H1 (cell line): ENCODE data around the gene TEF. TPM values are rescaled to one million over a fixed set of nuclear protein-coding genes. Genes with fewer than 3 reads are reported as not detected.

ENCODE experiments used
- CTCF ChIA-PET: fragments of 300-600 bp; sonication (Branson Sonifier 250); formaldehyde crosslinking; loops from one replicate; lab custom pipeline; 2021; ENCODE audit not compliant: partially characterized antibody; lab: Charles Lee
- POLR2A ChIA-PET: fragments of 300-600 bp; sonication (Branson Sonifier 250); formaldehyde crosslinking; loops from one replicate; lab custom pipeline; 2021; ENCODE audit warnings: inconsistent platforms; ENCODE audit not compliant: partially characterized antibody; lab: Charles Lee
- DNase-seq, 2 experiments: peaks; one replicate each; pipeline versions ENCODE4 v3.0.0 to v3.0.0-alpha.2; 2010 to 2022; ENCODE audit warnings: low spot score in 2 of 2, low read depth in 1 of 2, mixed read lengths in 1 of 2
- FAIRE-seq: peaks from 2 replicates; lab custom pipeline; 2011; peaks lifted over from hg19 to GRCh38; lab: Jason Lieb, UNC
- H2AFZ ChIP-seq: 2 replicates; pipeline ENCODE4 v1.8.1; 2012; ENCODE audit warnings: low read length, inconsistent platforms
- H2AK5ac ChIP-seq: 2 replicates; pipeline ENCODE4 v1.6.1; 2013; ENCODE audit warnings: low read depth, low read length
- H2BK120ac ChIP-seq: replicated peaks from 2 replicates; pipeline ENCODE3; 2013; ENCODE audit warnings: low read depth, low read length, inconsistent platforms
- H2BK12ac ChIP-seq: 2 replicates; pipeline ENCODE4 v1.6.1; 2013; ENCODE audit warnings: low read depth, low read length
- H2BK15ac ChIP-seq: 2 replicates; pipeline ENCODE4 v1.6.1; 2013; ENCODE audit warnings: low read length
- H2BK20ac ChIP-seq: 2 replicates; pipeline ENCODE4 v1.6.1; 2013; ENCODE audit warnings: low read length
- H2BK5ac ChIP-seq: 2 replicates; pipeline ENCODE4 v1.6.1; 2013; ENCODE audit warnings: low read depth, low read length
- H3K14ac ChIP-seq: 2 replicates; pipeline ENCODE4 v1.6.1; 2013; ENCODE audit warnings: inconsistent platforms; ENCODE audit not compliant: insufficient read length
- H3K18ac ChIP-seq: 2 replicates; pipeline ENCODE4 v1.6.1; 2013; ENCODE audit warnings: low read length; ENCODE audit errors: extremely low read depth
- H3K23ac ChIP-seq: 2 replicates; pipeline ENCODE4 v1.6.1; 2013; ENCODE audit warnings: inconsistent platforms; ENCODE audit not compliant: insufficient read length
- H3K23me2 ChIP-seq: 2 replicates; pipeline ENCODE4 v1.6.1; 2013; ENCODE audit warnings: low read depth, low read length
- H3K27ac ChIP-seq: 2 replicates; pipeline ENCODE4 v1.6.1; 2011; ENCODE audit warnings: low read depth, low read length, inconsistent platforms
- H3K27me3 ChIP-seq, 4 experiments: replicated peaks in 1 of 4; 1 replicate in 1 of 4; 2 replicates in 3 of 4; pipeline versions ENCODE4 v1.6.1 to v1.8.1; 2011 to 2013; ENCODE audit warnings: low read length in 3 of 4, mild to moderate bottlenecking in 3 of 4, inconsistent platforms in 2 of 4, mixed read lengths in 2 of 4, moderate library complexity in 1 of 4; ENCODE audit not compliant: control insufficient read depth in 3 of 4, insufficient read depth in 3 of 4; ENCODE audit errors: extremely low read depth in 1 of 4
- H3K36me3 ChIP-seq, 4 experiments: 2 replicates each; pipeline versions ENCODE4 v1.6.1 to v1.8.1; 2011 to 2013; ENCODE audit warnings: mild to moderate bottlenecking in 4 of 4, low read length in 3 of 4, moderate library complexity in 2 of 4, control low read depth in 1 of 4, inconsistent platforms in 1 of 4; ENCODE audit not compliant: insufficient read depth in 4 of 4, control insufficient read depth in 2 of 4
- H3K4ac ChIP-seq: replicated peaks from 2 replicates; pipeline ENCODE3; 2013; ENCODE audit warnings: low read length, low read depth, mixed read lengths, inconsistent platforms; ENCODE audit not compliant: insufficient read length
- H3K4me1 ChIP-seq, 4 experiments: replicated peaks in 1 of 4; 1 replicate in 1 of 4; 2 replicates in 3 of 4; pipeline versions ENCODE4 v1.6.1 to v1.8.1; 2011 to 2013; ENCODE audit warnings: low read length in 3 of 4, inconsistent platforms in 2 of 4, mixed read lengths in 1 of 4; ENCODE audit not compliant: insufficient read depth in 4 of 4, control insufficient read depth in 3 of 4
- H3K4me2 ChIP-seq, 2 experiments: 2 replicates each; pipeline versions ENCODE4 v1.6.1 to v1.8.1; 2011 to 2013; ENCODE audit warnings: low read depth in 2 of 2, low read length in 2 of 2, control low read depth in 1 of 2, inconsistent platforms in 1 of 2, mild to moderate bottlenecking in 1 of 2; ENCODE audit not compliant: insufficient read depth in 1 of 2
- H3K4me3 ChIP-seq, 4 experiments: fragments of 200-600, 300-600 bp in 1 of 4; sonication (generic), shearing (Covaris generic), sonication (Bioruptor Twin) in 1 of 4; 2 replicates each; pipeline versions ENCODE4 v1.5.1 to v1.8.1; 2011 to 2016; ENCODE audit warnings: low read length in 4 of 4, low read depth in 3 of 4, control low read depth in 2 of 4, inconsistent platforms in 2 of 4, mild to moderate bottlenecking in 2 of 4, mixed read lengths in 1 of 4, moderate library complexity in 1 of 4; ENCODE audit not compliant: insufficient read depth in 2 of 4; ENCODE audit errors: extremely low read depth in 1 of 4
- H3K56ac ChIP-seq: replicated peaks from 2 replicates; pipeline ENCODE3; 2013; ENCODE audit warnings: low read depth, mild to moderate bottlenecking, mixed read lengths, low read length, inconsistent platforms; ENCODE audit not compliant: insufficient read length
- H3K79me1 ChIP-seq: 2 replicates; pipeline ENCODE4 v1.6.1; 2013; ENCODE audit warnings: low read depth, low read length, control low read depth
- H3K79me2 ChIP-seq, 2 experiments: 2 replicates each; pipeline versions ENCODE4 v1.6.1 to v1.8.1; 2012 to 2013; ENCODE audit warnings: low read length in 2 of 2, mild to moderate bottlenecking in 2 of 2, inconsistent platforms in 1 of 2; ENCODE audit not compliant: insufficient read depth in 2 of 2, control insufficient read depth in 1 of 2
- H3K9ac ChIP-seq, 4 experiments: replicated peaks in 1 of 4; 1 replicate in 1 of 4; 2 replicates in 3 of 4; pipeline versions ENCODE4 v1.6.1 to v1.8.1; 2011 to 2013; ENCODE audit warnings: low read depth in 3 of 4, low read length in 3 of 4, control low read depth in 2 of 4, mild to moderate bottlenecking in 2 of 4, moderate library complexity in 2 of 4, inconsistent platforms in 1 of 4; ENCODE audit errors: extremely low read depth in 1 of 4
- H3K9me3 ChIP-seq, 2 experiments: 2 replicates each; pipeline versions ENCODE4 v1.6.1 to v1.8.1; 2012 to 2013; ENCODE audit warnings: mild to moderate bottlenecking in 2 of 2, moderate library complexity in 2 of 2, control low read depth in 1 of 2, inconsistent platforms in 1 of 2, low read depth in 1 of 2, low read length in 1 of 2, mixed read lengths in 1 of 2; ENCODE audit not compliant: insufficient read depth in 2 of 2
- H4K20me1 ChIP-seq, 2 experiments: replicated peaks in 1 of 2; 2 replicates each; pipeline versions ENCODE3 to v1.8.1; 2011 to 2013; ENCODE audit warnings: inconsistent platforms in 2 of 2, low read length in 2 of 2, mild to moderate bottlenecking in 1 of 2; ENCODE audit not compliant: insufficient read depth in 2 of 2, control insufficient read depth in 1 of 2
- H4K5ac ChIP-seq: 2 replicates; pipeline ENCODE4 v1.6.1; 2013; ENCODE audit warnings: low read length, low read depth, mixed read lengths, inconsistent platforms; ENCODE audit not compliant: insufficient read length
- H4K8ac ChIP-seq: 2 replicates; pipeline ENCODE4 v1.8.0; 2013; ENCODE audit warnings: mild to moderate bottlenecking, moderate library complexity, low read length, inconsistent platforms; ENCODE audit not compliant: insufficient read depth; ENCODE audit errors: extremely low read depth
- H4K91ac ChIP-seq: replicated peaks from 2 replicates; pipeline ENCODE3; 2013; ENCODE audit warnings: low read length, mixed read lengths, inconsistent platforms; ENCODE audit not compliant: insufficient read length
- BCL11A ChIP-seq, 2 experiments: IDR thresholded peaks; one replicate each; pipeline ENCODE4 v1.6.1; 2011; ENCODE audit warnings: low read depth in 2 of 2, low read length in 2 of 2, mild to moderate bottlenecking in 2 of 2
- PHF8 ChIP-seq: fragments of 200-600 bp; sonication (generic); conservative IDR thresholded peaks from 2 replicates; pipeline ENCODE4 v1.7.1; 2012; ENCODE audit warnings: low read depth, mild to moderate bottlenecking, inconsistent platforms, low read length, moderate library complexity
- SIRT6 ChIP-seq: IDR thresholded peaks from one replicate; pipeline ENCODE4 v1.7.1; 2012; ENCODE audit warnings: low read length, inconsistent platforms
- USF2 ChIP-seq: IDR thresholded peaks from 2 replicates; pipeline ENCODE4 v1.6.1; 2011; ENCODE audit warnings: low read length, improper control_type of control experiment
- polyA plus RNA-seq, 7 experiments: library from polyadenylated mRNA; depleted of rRNA in 3 of 7; stranded (reverse) in 5 of 7; unstranded in 2 of 7; fragments of >200 nt in 5 of 7; fragments of 200-250 nt in 2 of 7; gene quantifications; 1 replicate in 5 of 7; 2 replicates in 1 of 7; 4 replicates in 1 of 7; pipeline versions ENCODE4 v1.2.1 to v1.2.3, GENCODE V29; 2011 to 2013; ENCODE audit warnings: missing spikeins in 2 of 7, mixed read lengths in 2 of 7
- total RNA-seq: library from RNA; stranded (reverse); fragmentation: NEBNext Ultra II Directional; extraction: Animal tissue kit (Norgen Biotek cat#: 25700); gene quantifications from 2 replicates; pipeline ENCODE4 v1.2.1, GENCODE V29; 2021
- TF ChIP-seq, protein P1 (sequence below): IDR thresholded peaks from 2 replicates; pipeline ENCODE4 v1.6.1; 2012; ENCODE audit warnings: low read length, inconsistent platforms

Gene TEF
- total and polyA plus RNA-seq, 2 of the 8 experiments (the other 6 are each of a cell fraction or from before 2014, with no cell fraction given), result 7.4 to 9.0 TPM

- no peaks in the 10 kb centered on the region for H3K36me3 ChIP-seq
- H4K5ac ChIP-seq, result no peak overlapping the region
- H2AFZ ChIP-seq, result no peak overlapping the region
- H3K23ac ChIP-seq, result no peak overlapping the region
- no peak overlapping the region for H2BK20ac ChIP-seq
- no peaks in the 10 kb centered on the region for H3K79me2 ChIP-seq
- no peak overlapping the region for H3K4ac ChIP-seq
- H3K56ac ChIP-seq, result no peak overlapping the region
- TF ChIP-seq BCL11A (IDR thresholded peaks at IDR 0.05; ENCODE audit: low read depth in 2 of 2, low read length in 2 of 2), result no peak
- TF ChIP-seq SIRT6, result no peak
- TF ChIP-seq PHF8, result no peak
- TF ChIP-seq, protein P1, sequence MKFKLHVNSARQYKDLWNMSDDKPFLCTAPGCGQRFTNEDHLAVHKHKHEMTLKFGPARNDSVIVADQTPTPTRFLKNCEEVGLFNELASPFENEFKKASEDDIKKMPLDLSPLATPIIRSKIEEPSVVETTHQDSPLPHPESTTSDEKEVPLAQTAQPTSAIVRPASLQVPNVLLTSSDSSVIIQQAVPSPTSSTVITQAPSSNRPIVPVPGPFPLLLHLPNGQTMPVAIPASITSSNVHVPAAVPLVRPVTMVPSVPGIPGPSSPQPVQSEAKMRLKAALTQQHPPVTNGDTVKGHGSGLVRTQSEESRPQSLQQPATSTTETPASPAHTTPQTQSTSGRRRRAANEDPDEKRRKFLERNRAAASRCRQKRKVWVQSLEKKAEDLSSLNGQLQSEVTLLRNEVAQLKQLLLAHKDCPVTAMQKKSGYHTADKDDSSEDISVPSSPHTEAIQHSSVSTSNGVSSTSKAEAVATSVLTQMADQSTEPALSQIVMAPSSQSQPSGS, result no peak
- no peak for TF ChIP-seq USF2
- H4K8ac ChIP-seq, result no peak overlapping the region
- no peak overlapping the region for H3K9ac ChIP-seq
- H2BK5ac ChIP-seq, result no peak overlapping the region
- H3K4me1 ChIP-seq, result peaks cover 0 to 4% (median 0%) of the 10 kb centered on the region in 4 experiments; a peak in 3 of 7 replicates
- no peaks in the 10 kb centered on the region for H3K9me3 ChIP-seq
- no peaks in the 10 kb centered on the region for H3K23me2 ChIP-seq
- H2BK12ac ChIP-seq, result no peak overlapping the region
- no peak overlapping the region for H2AK5ac ChIP-seq
- no peaks in the 10 kb centered on the region for H3K79me1 ChIP-seq
- FAIRE-seq (no peak), DNase-seq (no peak)
- CTCF ChIA-PET, result interaction anchor here (0.6 to 15.8 kb wide), 7 partner anchors 16 to 191 kb away, joined by 3 to 269 read pairs (median 4); no protein-coding TSS in a partner anchor
- no peak overlapping the region for H3K4me2 ChIP-seq
- H3K18ac ChIP-seq, result no peak overlapping the region
- H3K27me3 ChIP-seq, result no peaks in the 10 kb centered on the region
- POLR2A ChIA-PET, result interaction anchor here (0.7 to 9.8 kb wide), 4 partner anchors 25 to 111 kb away, joined by 4 to 106 read pairs (median 10); partner anchors contain the start of genes TEF and TOB2
- H3K4me3 ChIP-seq, result no peak overlapping the region
- H2BK15ac ChIP-seq, result no peak overlapping the region
- no peak overlapping the region for H4K91ac ChIP-seq
- H3K14ac ChIP-seq, result no peak overlapping the region
- H2BK120ac ChIP-seq, result no peak overlapping the region
- H4K20me1 ChIP-seq, result no peaks in the 10 kb centered on the region
- H3K27ac ChIP-seq, result no peak overlapping the region
These were observed 24.7 kb downstream of the TEF start for GRCh38 chr22:41406410-41406809.
